Urothelium cell line (cell line): ENCODE results near the gene MAMDC4.
A peak's percentile ranks its signal among the peaks of the same experiment; 100 is the strongest.
"Not testable (repeated sequence)": the region's sequence is repeated elsewhere in the genome, so short reads cannot be mapped to it uniquely, and the experiment has no call there.

ENCODE experiments used
- DNase-seq: peaks from one replicate; pipeline ENCODE4 v3.0.0; 2011; ENCODE audit warnings: low spot score, mixed read lengths
- FAIRE-seq: peaks from 2 replicates; lab custom pipeline; 2011; peaks lifted over from hg19 to GRCh38; lab: Jason Lieb, UNC

MAMDC4 gene

DNA sequence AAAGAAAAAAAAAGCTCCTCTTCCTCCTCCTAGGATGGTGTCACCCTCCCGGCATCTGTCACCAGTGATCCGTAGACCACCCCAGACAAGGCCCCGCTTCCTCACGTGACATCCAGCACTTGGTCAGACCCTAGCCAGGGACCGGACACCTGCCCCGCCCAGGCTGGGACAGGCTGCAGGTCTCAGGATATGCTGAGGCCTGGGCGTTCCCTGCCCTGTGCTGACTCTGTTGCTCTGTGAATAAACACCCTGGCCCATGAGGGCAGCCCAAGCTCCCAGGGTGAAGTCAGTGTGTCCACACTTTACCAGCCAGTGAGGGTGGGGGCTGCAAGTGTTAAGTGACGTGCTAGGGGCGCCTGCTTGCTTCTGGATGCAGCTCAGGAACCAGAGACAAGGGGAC lies 8.4 kb downstream of the MAMDC4 start:
- FAIRE-seq (no peak), DNase-seq (no peak)

GRCh38 chr9:136860933-136861873 lies 9.1 kb downstream of the MAMDC4 start:
- DNase-seq (no peak), FAIRE-seq (no peak)

GRCh38 chr9:136861874-136862457 lies 9.8 kb downstream of the MAMDC4 start:
- no peak for FAIRE-seq
- no peak for DNase-seq

DNA sequence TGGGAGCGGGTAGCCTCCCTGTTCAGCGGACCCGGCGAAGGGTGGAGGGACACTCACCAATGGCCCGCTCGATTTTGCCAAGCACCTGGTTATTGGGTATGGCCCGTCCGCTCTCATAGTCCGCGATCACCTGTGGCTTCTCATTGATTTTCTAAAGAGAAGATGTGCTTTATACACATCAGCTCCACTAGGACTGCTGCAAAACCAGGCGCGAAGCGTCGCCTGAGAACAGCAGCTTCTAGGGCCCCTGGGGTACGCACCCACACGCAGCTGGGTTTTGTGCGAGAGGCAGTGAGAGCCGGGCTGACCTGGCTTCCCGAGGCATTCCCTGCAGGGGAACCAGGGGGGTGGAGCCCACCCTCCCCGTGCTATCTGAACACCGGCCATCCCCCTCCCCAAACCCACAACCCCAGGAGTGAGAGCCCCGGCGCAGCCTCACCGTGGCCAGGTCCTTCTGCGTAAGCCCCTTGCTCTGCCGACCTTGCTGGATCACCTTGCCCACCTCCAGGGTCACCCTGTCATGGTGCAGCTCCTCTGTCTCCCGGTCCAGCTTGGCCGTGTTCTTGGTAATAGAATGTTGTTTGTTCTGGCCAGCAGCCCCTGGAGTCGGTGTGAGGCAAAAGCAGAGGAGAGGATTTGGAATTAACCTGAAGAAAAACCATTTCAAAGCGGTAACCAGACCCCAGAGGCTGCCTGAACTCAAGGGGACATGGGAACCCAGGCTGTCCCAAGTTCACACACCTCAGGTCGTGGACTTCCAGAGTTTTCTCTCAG lies 10.9 kb downstream of the MAMDC4 start:
- DNase-seq (no peak), FAIRE-seq (no peak)

DNA sequence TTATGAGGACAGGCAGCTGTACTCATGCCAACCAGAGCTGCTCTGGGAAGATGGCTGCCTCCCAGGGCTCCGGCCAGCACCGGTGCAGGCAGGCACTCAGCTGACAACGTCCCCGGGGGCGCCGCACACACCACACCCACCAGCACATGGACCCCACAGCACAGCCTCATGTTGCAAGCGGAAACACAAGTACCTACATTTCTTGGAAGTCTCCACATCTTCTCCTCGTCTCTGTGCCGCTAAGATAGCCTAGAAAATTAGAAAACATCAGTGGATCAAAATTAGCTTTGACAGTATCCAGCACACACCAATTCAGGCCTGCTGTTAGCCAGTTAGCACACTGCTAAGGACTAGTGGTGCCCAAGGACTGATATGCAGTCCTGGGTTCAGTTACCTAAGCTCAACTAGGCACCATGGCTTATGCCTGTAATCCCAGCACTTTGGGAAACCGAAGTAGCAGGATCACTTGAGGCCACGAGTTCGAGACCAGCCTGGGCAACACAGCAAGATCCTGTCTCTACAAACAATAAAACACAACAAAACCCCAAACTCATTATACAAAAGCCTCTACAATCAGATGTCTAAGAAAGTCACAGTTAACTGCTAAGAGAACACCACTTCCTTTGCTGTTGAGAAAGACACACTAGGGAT lies 11.6 kb downstream of the MAMDC4 start:
- FAIRE-seq (no peak), DNase-seq (no peak)

DNA sequence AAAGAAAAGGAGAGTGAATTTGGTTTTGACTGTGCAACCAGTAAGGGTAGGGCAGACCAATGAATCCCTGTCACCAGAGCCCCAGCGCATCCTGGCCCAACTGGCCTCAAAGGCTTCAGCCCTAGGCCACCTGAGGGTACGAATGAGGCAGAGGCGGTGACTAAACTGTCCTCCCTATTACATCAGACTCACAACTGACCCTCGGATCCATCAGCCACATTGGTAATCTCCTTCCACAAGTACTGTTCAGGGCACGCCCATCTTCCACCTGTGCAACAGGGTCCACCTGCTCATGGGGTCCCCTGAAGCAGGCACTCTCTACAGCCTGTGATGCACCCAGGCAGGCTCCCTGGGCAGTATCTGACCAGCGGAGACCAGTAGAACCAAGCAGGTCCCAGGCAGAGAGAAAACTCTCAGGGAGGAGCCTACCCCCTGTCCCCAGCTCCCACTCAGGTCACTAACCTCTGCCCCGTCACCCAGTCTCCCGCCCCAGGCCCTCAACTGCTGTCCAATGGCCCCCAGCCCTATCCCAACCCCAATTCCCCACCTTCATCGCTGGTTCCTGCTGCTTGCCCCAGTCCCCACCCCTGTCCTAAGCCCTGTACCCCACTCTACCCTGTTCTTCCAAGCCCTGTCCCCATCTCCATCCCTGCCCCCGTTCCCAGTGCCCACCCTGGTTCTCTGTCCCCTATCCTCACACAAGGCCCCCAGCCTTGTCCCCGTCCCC lies 13.1 kb downstream of the MAMDC4 start:
- DNase-seq (no peak), FAIRE-seq (no peak)

DNA sequence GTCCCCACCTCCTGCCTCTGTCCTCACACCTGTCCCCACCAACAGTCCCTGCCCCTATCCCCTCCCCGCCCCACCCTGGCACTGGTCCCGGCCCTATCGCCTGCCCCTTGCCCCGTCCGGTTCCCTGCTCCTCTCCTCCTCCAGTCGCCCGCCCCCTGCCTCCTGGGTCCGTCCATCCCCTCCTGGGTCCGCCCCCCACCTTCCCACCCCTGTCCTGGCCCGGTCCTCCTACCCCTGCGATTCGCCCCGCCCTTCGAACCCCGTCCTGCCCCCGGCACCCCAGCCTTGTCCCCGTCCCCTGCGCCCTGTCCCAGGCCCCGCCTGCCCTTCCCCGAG lies 13.6 kb downstream of the MAMDC4 start:
- DNase-seq (no peak), FAIRE-seq (no peak)

GRCh38 chr9:136866898-136867421 lies 14.8 kb downstream of the MAMDC4 start:
- FAIRE-seq, DNase-seq: not testable (repeated sequence)

GRCh38 chr9:136867480-136867879 lies 15.3 kb downstream of the MAMDC4 start:
- DNase-seq (no peak), FAIRE-seq (no peak)

DNA sequence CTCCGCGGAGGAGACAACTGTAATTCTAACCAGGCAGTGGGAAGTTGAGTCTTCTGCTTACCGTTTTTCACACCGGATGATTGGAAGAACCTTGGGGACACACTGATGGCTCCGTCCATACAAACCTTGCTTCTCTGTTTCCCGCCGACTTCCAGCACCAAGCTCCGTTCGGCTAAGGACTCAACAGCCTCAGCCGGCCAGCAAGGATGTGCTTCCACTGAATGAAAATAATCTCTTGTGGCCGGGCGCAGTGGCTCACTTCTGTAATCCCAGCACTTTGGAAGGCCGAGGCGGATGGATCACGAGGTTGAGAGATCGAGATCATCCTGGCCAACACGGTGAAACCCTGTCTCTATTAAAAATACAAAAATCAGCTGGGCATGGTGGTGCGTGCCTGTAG lies 15.8 kb downstream of the MAMDC4 start:
- FAIRE-seq, result no peak
- no peak for DNase-seq

- no peak for FAIRE-seq
- DNase-seq, result no peak
Observed at GRCh38 chr9:136868644-136869043, 16.5 kb downstream of the MAMDC4 start.

DNA sequence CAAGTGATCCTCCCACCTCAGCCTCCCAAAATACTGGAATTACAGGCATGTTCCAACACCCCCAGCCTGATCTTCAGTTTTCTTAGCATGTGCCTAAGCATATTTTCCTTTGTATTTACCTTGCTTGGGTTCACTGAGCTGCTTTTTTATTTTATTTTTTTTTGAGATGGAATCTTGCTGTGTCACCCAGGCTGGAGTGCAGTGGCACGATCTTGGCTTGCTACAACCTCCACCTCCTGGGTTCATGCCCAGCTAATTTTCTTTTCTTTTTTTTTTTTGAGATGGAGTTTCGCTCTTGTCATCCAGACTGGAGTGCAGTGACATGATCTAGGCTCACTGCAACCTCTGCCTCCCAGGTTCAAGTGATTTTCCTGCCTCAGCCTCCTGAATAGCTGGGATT lies 17.5 kb downstream of the MAMDC4 start:
- DNase-seq, FAIRE-seq: not testable (repeated sequence)

DNA sequence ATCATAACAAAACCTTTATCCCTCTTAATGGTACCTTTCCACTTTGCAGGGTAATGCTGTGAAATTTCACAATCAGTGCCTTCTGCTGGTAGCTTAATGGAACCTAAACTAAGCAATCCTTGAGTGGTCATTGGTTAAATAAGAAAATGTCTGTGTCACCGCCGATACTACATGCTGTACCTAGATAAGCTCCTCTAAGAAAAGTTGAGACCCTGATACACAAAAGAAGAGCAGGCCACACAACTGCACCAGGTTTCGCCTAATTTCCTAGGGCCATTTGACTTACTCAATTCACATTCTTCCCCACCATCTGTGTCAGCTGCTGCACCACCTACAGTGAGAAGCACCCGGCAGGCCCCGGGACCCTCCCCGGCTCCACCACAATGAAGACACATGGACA lies 23.0 kb downstream of the MAMDC4 start:
- DNase-seq, result no peak
- FAIRE-seq, result no peak

GRCh38 chr9:136876476-136876875 lies 24.3 kb downstream of the MAMDC4 start:
- FAIRE-seq (no peak), DNase-seq (no peak)

DNA sequence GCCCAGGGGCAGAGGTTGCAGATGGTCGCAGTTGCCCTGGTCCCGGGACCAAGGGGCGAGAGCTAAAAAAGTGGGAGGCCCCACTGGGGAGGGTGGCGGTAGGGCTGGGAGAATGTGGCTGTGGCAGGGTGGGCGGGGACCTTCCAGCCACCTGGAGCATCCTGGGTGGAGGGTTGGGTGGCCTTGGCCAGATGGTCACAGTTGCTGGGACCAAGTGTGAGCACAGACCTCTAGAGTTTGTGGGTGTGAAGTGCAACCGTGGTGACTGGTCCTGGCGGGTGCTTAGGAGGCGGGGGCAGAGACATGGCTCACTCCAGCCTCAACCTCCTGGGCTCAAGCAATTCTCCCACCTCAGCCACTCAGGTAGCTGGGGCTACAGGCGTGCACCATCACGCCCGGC lies 28.5 kb downstream of the MAMDC4 start:
- FAIRE-seq, result no peak

DNA sequence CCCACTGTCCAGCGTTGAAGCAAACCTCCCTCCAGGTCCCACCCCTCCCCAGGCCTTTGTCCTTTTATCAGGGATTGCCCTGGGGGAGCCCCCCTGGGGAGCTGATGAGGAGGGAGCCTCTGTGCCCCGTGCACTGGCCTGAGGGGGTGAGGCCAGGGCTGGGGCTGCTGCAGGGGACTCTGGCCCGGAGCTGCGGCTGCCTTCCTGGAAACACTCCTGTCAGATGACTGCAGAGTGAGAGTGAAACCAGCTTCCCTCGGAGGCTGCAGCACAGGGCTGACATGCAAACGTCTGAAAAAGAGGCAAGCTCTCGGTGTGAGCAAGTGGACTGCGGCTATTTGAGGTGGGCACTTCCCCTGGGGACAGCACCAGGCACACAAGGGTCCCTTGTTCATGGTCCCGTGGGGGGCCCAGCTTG lies 29.6 kb downstream of the MAMDC4 start:
- DNase-seq, result no peak
- no peak for FAIRE-seq

More for the DNA sequence above, 28.5 kb downstream of the MAMDC4 start:
- no peak for DNase-seq

- DNase-seq (peak; percentile 77), FAIRE-seq (no peak)
Observed at GRCh38 chr9:136882109-136882946, 30.2 kb downstream of the MAMDC4 start.

DNA sequence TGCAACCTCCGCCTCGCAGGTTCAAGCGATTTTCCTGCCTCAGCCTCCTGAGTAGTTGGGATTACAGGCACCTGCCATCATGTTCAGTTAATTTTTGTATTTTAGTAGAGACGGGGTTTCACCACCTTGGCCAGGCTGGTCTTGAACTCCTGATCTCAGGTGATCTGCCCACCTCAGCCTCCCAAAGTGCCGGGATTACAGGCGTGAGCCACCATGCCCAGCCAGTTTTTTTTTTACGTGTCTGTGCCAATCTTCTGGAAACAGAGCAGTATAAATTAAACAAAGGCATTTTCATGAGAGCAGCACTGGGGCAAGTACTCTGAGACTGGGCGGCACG lies 30.8 kb downstream of the MAMDC4 start:
- not testable (repeated sequence) for DNase-seq, FAIRE-seq

DNA sequence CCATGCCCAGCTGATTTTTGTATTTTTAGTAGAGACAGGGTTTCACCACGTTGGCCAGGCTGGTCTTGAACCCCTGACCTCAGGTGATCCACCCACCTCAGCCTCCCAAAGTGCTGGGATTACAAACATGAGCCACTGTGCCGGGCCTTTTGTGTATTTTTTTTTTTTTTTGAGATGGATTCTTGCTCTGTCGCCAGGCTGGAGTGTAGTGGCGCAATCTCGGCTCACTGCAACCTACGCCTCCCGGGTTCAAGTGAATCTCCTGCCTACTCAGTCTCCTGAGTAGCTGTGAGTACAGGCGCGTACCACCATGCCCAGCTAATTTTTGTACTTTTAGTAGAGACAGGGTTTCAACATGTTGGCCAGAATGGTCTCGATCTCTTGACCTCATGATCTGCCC lies 31.5 kb downstream of the MAMDC4 start:
- not testable (repeated sequence) for DNase-seq, FAIRE-seq
